Measurements from ENCODE around the gene ITSN1.
"Not testable (repeated sequence)": the region's sequence is repeated elsewhere in the genome, so short reads cannot be mapped to it uniquely, and the experiment has no call there.

The ITSN1 gene

DNA sequence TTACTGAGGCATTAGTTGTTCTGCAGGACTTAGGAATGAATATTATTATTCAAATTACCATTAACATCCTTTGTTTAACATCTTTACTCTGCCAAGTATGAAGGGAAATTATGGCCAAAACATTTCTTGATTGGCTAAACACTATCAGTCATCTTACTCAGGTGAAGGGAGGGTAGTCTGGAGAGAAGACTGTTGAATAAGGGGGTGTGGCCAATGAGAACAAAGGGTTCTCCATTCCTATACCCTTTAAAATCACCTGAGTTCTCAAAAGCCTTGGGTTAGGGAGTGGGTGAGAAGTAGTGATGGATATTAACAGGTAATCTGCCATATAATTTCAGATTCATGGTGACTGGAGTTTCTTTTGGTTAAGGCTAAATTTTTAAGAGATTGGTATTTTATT, 20.0 kb upstream of the ITSN1 start:
- TF ChIP-seq, protein P1, sequence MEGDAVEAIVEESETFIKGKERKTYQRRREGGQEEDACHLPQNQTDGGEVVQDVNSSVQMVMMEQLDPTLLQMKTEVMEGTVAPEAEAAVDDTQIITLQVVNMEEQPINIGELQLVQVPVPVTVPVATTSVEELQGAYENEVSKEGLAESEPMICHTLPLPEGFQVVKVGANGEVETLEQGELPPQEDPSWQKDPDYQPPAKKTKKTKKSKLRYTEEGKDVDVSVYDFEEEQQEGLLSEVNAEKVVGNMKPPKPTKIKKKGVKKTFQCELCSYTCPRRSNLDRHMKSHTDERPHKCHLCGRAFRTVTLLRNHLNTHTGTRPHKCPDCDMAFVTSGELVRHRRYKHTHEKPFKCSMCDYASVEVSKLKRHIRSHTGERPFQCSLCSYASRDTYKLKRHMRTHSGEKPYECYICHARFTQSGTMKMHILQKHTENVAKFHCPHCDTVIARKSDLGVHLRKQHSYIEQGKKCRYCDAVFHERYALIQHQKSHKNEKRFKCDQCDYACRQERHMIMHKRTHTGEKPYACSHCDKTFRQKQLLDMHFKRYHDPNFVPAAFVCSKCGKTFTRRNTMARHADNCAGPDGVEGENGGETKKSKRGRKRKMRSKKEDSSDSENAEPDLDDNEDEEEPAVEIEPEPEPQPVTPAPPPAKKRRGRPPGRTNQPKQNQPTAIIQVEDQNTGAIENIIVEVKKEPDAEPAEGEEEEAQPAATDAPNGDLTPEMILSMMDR (conservative IDR thresholded peaks at IDR 0.05): no peak
- H3K27ac ChIP-seq: no peak overlapping the region

DNA sequence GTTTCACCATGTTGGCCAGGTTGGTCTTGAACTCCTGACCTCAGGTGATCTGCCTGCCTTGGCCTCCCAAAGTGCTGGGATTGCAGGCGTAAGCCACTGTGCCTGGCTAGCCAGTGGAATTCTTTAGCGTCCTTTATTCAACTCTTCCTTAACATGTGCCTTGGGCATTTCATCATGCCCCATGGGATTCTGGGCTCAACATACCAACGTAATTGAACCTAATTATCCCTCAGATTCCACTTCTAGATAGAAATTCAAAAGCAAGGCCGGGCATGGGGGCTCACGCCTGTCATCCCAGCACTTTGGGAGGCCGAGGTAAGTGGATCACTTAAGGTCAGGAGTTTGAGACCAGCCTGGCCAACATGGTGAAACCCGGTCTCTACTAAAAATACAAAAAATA, 16.1 kb upstream of the ITSN1 start:
- H3K27ac ChIP-seq: not testable (repeated sequence)

DNA sequence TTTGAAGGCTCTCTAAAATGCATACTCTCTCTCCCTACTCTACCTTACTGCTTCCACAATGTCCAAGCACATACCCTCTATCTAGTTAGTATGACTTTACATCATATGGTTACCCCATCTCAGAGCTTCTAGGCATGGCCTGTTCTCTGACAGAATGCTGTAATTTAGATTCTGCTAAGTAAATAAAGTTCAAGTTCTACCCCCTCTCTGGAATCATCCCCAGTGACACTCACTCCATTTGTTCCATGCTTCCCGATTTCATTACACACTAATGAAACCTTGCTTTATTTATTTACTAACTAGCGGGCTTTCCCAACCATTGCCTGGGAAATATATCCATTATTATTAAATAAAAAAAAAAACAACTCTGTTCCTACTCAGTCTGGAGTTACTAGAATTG, 8.0 kb upstream of the ITSN1 start:
- no peak overlapping the region for H3K27ac ChIP-seq
- TF ChIP-seq, protein P1 (conservative IDR thresholded peaks at IDR 0.05): no peak

DNA sequence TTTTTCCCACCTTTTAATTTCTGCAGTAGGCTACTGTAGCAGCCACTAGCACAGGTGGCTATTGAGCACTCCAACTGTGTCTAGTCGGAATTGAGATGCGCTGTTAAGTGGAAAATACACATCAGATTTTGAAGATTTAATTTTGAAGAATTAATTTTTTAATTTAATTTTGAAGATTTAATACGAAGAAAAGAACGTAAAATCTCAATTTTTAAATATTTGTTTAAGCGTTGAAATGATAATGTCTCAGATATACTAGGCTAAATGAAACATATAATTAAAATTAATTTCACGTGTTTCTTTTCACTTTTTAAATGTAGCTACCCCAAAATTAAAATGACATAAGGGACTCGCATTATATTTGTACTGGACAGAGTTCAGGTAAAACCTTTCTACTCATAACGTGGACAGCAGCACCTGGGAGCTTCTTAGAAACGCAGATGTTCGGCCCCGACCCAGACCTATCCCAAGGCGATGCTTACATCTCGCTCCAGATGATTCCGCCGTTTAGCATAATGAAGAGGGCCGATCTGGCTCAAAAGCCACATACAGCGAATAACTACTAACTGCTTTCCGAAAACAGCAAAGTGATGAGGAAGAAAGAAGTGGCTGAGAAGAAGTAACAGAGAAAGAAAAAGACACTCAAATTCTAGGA, 1.5 kb upstream of the ITSN1 start:
- TF ChIP-seq, protein P1 (conservative IDR thresholded peaks at IDR 0.05): no peak
- H3K27ac ChIP-seq: peak overlapping the region; percentile 94

DNA sequence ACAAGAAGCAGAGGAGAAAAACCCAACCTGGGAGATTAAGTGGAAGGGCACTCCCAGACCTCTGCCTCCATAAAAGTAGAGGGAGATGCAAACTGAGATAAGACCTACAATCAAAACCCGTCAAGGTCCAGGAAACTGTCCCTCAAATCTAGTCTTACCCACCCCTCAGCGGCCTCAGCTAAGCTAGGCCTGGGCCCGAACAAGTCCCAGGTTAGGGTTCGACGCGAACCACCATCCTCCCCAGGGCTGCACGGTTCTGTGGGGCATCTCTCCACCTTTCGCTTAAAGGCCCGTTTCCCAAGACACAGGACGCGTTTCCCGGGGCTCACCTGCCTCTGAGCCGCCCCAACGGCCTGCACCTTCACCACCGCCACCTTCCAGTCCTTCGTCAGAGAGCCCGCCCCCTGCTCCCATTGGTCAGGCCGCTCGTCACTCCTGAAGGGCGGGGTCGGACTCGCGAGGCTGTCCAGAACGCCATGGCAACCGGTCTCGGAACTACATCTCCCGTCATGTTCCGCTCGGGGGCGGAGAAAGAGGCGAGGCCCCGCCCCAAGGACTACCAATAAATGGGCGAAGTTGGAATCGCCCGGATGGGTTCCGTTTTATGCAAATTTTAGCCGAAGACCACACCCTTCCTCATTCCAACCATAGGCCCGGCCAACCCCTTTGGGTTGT, 812 bp upstream of the ITSN1 start, which contains the start of gene CRYZL1:
CRYZL1 (minus strand) TSS at position 390 of the 675 bp plus-strand sequence. CDS start 10,190 bp downstream, outside the sequence.
- TF ChIP-seq, protein P1 (conservative IDR thresholded peaks at IDR 0.05): no peak
- H3K27ac ChIP-seq: peak within 1 kb of the TSS; percentile 94

DNA sequence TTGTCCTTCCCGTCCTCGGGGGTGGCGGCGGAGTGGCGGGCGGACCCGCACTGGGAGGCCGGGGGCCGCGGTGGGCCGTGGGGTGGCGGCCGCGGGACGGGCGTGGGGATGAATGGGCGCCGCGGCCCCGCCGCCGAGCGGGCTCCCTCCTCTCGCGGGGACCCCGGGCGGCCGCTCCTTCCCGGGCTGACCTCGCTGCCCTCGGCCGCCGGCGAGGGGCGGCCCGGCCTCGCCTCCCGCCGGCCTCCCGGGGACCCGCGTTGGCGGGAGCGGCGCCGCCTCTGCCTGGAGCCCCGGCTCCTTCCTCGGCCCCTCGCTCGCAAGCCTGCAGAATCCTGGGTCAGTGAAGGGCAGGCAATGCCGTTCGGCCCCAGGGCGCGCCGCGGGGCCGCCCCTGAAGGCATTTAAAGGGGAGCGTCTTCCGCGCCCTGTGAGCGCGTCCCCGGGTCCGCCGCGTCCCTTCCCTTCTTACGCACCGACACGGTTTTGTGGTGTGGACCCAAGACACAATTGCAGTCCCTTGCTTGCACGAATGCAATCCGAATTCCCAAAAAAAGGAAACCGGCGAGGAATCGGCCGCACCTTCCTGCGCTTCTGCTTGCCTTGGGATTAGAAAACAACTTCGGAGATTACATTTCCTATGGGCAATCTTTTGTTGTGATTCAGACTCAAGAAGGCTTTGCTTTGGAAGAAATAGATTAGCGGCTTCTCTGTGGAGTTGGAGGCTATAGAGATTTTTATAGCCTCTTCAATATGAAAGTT, 776 bp downstream of the ITSN1 start:
- TF ChIP-seq, protein P1 (conservative IDR thresholded peaks at IDR 0.05): no peak
- H3K27ac ChIP-seq: peak overlapping the region; percentile 94

DNA sequence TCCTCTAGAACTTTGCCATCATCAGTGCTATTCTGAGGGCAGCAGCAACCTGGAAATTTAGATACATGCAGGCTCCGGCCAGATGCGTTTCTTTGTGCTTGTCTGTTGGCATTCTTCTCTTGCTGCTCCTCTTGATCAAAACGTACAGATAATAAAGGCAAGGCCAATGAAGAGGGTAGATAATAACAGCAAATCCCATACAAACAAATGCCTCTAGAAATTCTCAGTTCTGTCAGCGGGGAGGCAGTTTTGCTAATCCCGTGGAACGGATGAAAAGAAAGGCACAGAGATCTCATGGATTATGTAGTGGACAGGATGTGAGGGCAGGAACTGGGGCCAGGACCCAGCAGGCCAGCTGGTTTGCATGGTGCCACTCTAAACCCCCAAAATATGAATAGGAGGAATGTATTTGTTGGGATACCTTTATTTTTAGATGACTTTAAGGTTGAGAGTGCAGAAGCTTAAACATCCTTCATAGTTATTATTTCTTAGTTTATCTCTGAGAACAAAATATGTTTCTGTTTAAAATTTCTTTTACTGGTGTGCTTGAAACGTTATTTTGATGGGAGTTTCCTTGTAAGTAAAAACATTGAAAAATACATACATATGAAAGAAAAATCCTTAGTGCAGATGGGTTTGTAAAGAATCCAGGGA, 1.5 kb downstream of the ITSN1 start:
- TF ChIP-seq, protein P1 (conservative IDR thresholded peaks at IDR 0.05): no peak
- peak overlapping the region; percentile 94 for H3K27ac ChIP-seq

Data from VCaP (cell line).